ENCODE measurements around the gene ESR2. TPM values are rescaled to one million over a fixed set of nuclear protein-coding genes. Genes with fewer than 3 reads are reported as not detected.

ESR2 gene
- polyA plus RNA-seq, 1 of the 3 experiments (the other 2 are of a cell fraction), result 0.03 TPM

DNA sequence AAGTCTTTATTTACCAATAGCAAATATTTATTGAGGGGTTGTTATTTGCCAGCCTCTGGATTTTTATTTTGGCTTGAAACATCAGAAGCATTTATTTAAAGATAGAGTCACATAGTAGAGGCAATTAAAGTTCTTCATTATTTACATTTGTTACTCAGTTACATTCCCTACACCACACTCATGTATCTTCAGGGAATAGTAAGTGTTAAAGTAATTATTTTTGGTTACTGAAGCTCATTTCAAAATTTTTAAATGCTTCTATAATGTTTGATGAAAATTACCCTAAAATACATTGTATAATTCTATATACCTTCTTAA lies 205.6 kb downstream of the ESR2 start:
- Histone ChIP-seq H3K27ac (ENCODE audit: low read depth in 2 of 2, low read length in 1 of 2) (no peak overlapping the region), H3K4me3 (ENCODE audit: low read depth in 2 of 2, low read length in 1 of 2) (no peak overlapping the region), H3K4me1 (ENCODE audit: control insufficient read depth in 1 of 2, insufficient read depth in 2 of 2, low read depth in 1 of 2, low read length in 1 of 2) (no peaks in the 10 kb centered on the region), H3F3A (replicated peaks; ENCODE audit: insufficient read depth) (no peaks in the 10 kb centered on the region), H3K4me2 (no peak overlapping the region), H3K27me3 (ENCODE audit: insufficient read depth) (no peaks in the 10 kb centered on the region), H3K9ac (no peak overlapping the region), H4K20me1 (ENCODE audit: insufficient read depth) (no peaks in the 10 kb centered on the region), H3K79me2 (ENCODE audit: insufficient read depth) (no peaks in the 10 kb centered on the region), H2AFZ (ENCODE audit: low read depth) (no peak overlapping the region), H3K9me3 (no peaks in the 10 kb centered on the region), H3K9me2 (no peaks in the 10 kb centered on the region), H3K36me3 (replicated peaks in 1 of 2; ENCODE audit: control insufficient read depth in 1 of 2, insufficient read depth in 2 of 2, low read length in 1 of 2) (peaks cover 5 to 8% of the 10 kb centered on the region in 2 experiments)
- DNase-seq, result no peak
- ChIA-PET CTCF (interaction anchor here (0.7 to 0.8 kb wide), 2 partner anchors 10 to 13 kb away, joined by 3 to 4 read pairs; no protein-coding TSS in a partner anchor), POLR2A (no interaction called here)
- TF ChIP-seq, protein P1, sequence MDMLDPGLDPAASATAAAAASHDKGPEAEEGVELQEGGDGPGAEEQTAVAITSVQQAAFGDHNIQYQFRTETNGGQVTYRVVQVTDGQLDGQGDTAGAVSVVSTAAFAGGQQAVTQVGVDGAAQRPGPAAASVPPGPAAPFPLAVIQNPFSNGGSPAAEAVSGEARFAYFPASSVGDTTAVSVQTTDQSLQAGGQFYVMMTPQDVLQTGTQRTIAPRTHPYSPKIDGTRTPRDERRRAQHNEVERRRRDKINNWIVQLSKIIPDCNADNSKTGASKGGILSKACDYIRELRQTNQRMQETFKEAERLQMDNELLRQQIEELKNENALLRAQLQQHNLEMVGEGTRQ (IDR thresholded peaks at IDR 0.05; ENCODE audit: borderline replicate concordance, low read depth, low read length), result no peak
- TF ChIP-seq RCOR1 (IDR thresholded peaks at IDR 0.05; ENCODE audit: low read length) (no peak), MAX (IDR thresholded peaks at IDR 0.05; ENCODE audit: low read depth) (no peak), FOSL2 (IDR thresholded peaks at IDR 0.05; ENCODE audit: borderline replicate concordance, low read depth) (no peak), RAD21 (IDR thresholded peaks at IDR 0.05; ENCODE audit: low read length) (no peak), PBX3 (IDR thresholded peaks at IDR 0.05) (no peak), JUND (IDR thresholded peaks at IDR 0.05) (no peak), EP300 (IDR thresholded peaks at IDR 0.05; ENCODE audit: borderline replicate concordance in 1 of 2, low read depth in 1 of 2, low read length in 1 of 2) (no peak), CHD2 (IDR thresholded peaks at IDR 0.05; ENCODE audit: low read length, partially characterized antibody) (no peak), FOXM1 (IDR thresholded peaks at IDR 0.05; ENCODE audit: low read depth) (no peak), TCF12 (IDR thresholded peaks at IDR 0.05) (no peak), TAF1 (IDR thresholded peaks at IDR 0.05; ENCODE audit: borderline replicate concordance, low read depth, low read length) (no peak), TEAD4 (IDR thresholded peaks at IDR 0.05; ENCODE audit: borderline replicate concordance, insufficient read depth) (no peak), NFIC (IDR thresholded peaks at IDR 0.05; ENCODE audit: borderline replicate concordance) (no peak), MXI1 (IDR thresholded peaks at IDR 0.05; ENCODE audit: low read depth, low read length) (no peak), POLR2AphosphoS5 (IDR thresholded peaks at IDR 0.05; ENCODE audit: low read depth, low read length) (no peak), SMC3 (IDR thresholded peaks at IDR 0.05; ENCODE audit: low read depth, low read length) (no peak), ELF1 (IDR thresholded peaks at IDR 0.05) (no peak), RFX5 (IDR thresholded peaks at IDR 0.05; ENCODE audit: low read length) (no peak)
- TF ChIP-seq, protein P2, sequence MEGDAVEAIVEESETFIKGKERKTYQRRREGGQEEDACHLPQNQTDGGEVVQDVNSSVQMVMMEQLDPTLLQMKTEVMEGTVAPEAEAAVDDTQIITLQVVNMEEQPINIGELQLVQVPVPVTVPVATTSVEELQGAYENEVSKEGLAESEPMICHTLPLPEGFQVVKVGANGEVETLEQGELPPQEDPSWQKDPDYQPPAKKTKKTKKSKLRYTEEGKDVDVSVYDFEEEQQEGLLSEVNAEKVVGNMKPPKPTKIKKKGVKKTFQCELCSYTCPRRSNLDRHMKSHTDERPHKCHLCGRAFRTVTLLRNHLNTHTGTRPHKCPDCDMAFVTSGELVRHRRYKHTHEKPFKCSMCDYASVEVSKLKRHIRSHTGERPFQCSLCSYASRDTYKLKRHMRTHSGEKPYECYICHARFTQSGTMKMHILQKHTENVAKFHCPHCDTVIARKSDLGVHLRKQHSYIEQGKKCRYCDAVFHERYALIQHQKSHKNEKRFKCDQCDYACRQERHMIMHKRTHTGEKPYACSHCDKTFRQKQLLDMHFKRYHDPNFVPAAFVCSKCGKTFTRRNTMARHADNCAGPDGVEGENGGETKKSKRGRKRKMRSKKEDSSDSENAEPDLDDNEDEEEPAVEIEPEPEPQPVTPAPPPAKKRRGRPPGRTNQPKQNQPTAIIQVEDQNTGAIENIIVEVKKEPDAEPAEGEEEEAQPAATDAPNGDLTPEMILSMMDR (IDR thresholded peaks at IDR 0.05), result no peak

Measured in SK-N-SH (cell line).